Activated gamma-delta T cell (primary cell): ENCODE results near the gene CES1.
"Not testable (repeated sequence)": the region's sequence is repeated elsewhere in the genome, so short reads cannot be mapped to it uniquely, and the experiment has no call there.

ENCODE experiments used
- DNase-seq: peaks from one replicate; lab custom pipeline; 2025; lab: John Stamatoyannopoulos, UW

The CES1 gene

DNA sequence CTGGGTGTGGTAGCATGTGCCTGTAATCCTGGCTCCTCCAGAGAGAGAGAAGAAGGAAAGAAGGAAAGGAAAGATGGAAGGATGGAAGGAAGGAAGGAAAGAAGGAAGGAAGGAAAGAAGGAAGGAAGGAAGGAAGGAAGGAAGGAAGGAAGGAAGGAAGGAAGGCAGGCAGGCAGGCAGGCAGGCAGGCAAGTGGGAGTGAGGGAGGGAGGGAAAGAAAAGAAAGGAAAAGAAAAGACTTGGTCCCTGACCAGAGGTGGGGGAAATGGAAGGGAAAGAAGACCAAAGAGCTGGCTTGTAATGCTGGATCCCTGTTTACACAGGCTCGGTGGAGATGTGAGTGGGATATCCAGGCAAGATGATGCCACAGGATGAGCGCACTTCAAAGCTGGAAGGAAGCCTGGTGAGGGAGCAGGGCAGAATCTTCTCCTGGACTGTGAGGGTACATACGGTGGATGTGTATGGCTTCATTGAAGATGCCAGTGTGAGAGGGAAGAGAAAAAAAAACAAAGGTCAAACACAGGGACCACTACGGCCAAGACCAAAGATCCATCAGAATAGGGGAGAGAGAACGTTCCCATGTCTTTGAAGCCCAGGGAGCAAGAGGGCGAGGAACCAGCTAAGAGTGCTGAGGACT lies 2.1 kb downstream of the CES1 start:
- DNase-seq: no peak

DNA sequence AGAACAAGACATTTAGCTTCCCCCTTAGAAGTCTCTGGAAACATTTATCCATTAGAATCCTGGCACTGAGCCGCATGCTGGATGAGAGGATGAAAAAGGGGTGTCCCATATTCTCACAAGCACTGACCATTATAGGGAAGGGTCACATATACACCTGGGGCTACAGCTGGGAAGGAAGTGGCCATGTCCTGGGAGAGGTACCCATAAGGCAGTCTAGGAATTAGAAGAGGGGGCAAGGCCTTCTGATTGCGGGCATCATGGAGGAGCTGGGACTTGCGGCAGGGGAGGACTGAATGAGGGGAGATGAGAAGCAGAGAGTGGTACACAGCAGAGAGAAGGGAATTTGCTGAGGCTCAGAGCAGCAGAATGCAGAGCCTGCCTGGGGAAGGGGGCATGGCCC lies 3.7 kb downstream of the CES1 start:
- not testable (repeated sequence) for DNase-seq

DNA sequence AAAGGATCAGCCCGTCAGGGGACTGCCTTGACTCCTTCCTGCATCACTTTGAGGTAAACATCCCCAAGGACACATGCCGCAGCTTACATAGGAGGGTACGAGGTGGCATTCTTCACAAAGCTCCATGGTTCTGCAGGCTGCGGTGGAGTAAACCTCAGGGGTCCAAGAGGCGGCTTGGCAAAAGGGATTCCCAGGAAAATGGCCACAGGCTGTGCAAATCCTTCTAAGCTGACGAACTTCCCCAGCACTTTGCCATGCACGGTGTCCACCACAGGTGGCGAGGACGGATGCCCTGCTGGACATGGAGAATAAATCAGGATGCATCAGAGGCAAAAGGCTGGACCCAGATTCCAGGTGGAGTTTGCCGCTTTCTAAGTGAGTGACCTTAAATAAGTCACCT lies 4.2 kb downstream of the CES1 start:
- DNase-seq: no peak

DNA sequence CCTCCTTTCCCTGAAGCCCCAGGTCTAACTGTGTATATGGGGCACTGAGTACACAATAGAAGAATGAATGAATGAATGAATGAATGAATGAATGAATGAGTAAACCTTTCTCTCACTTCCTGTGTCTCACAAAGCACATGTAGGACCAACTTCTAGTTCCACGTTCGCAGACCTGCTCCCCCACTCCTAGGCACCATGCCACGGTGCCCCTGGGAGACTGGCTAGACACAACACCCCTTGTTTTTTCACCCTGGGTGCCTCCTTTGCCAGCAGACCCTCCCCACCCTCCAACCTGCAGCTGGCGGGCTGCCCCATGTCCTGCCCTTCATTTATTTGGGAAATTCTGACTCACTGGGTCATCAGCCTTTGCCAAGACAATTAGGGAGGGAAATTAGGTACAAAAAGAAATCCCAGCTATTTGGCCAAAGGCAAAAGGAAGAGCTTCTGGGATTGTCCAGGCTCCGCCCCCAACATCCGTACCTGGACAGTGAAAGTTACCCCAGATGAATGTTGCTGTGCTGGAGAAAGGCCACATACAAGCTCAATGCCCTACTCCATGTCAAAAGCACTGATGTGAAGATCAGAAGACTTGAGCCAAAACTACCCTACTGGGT lies 7.7 kb downstream of the CES1 start:
- DNase-seq: no peak

DNA sequence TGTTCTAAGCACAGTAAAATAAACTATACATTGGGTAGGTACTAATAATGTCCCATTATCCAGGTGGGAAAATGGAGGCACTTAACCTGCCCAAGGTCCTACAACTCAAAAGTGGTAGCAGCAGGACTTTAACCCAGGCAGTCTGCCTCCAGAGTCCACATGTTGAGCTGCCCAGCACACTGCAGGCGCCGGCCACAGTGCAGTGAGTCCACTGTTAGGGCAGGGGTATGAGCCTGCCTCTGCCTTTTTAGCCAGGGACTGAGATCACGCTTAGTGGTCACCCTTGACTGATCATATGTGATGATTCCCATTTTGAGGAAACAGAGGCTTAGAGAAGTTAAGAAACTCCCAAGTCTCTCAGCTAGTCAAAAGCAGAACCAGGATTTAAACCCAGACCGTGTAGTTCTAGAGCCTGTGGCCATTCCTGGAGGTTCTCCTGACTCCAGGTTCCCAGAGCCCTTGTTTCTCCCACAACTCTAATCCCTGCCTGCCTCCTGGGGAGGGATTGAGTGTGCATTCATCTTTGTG lies 8.4 kb downstream of the CES1 start:
- no peak for DNase-seq

DNA sequence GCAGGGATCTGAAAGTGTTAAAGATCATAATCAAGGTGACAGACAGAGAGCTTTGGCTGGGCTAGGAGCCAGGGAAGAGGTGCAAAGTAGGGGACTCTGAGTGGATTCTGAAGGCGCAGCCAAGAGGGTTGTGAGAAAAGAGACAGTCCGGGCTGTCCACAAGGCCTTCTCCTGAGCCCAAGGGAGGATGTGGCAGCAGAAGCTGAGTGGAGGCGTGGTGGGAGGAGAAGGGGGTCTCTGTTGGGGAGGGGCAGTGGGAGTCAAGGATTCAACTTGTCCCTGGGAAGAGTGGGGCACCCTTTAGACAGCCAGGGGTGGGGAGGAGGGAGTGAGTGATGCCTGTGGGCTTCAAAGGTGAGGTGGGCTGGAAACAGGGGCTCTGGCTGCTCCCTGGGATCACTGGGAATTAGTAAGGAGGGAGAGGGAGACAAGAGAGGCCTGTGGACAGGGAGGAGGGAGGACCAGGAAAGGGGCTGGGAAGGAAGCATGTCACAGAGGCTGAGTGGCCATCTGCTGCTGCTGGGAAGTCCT lies 10.6 kb downstream of the CES1 start:
- DNase-seq: no peak

DNA sequence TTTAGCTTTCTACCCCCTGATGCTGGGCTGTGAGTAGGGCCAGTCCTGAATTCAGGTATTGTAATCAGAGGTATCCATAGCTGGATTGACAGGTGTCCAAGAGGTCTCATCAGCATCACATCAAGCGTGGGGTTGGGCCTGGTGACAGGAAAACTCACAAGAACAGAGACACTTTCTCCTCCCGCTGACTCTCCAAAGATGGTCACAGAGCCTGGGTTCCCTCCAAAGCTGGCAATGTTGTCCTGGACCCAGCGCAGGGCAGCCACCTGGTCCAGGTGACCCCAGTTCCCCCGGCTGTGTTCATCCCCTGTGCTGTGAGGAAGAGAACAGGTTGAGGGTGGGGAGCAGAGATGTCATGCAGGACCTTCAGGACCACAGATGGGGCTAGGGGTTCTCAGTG lies 11.7 kb downstream of the CES1 start:
- no peak for DNase-seq

DNA sequence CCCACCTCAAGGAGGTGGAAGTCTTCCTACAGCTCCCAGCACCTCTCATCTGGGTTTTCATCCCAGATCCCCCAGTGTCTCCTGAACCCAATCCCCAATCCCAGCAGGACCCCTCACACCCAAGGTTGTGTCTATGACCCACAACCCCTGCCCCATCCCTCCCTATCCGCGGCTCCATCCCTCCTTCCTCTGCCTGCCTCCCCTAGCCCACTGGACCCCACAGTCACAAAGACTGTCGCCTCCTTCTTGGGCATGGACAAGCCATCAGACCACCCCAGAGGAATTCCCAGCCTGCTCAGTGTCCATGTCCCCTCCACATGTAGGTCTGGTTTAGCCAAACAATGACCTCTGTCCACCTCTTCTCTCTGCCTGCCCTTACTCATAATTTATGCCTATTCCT lies 12.3 kb downstream of the CES1 start:
- no peak for DNase-seq

DNA sequence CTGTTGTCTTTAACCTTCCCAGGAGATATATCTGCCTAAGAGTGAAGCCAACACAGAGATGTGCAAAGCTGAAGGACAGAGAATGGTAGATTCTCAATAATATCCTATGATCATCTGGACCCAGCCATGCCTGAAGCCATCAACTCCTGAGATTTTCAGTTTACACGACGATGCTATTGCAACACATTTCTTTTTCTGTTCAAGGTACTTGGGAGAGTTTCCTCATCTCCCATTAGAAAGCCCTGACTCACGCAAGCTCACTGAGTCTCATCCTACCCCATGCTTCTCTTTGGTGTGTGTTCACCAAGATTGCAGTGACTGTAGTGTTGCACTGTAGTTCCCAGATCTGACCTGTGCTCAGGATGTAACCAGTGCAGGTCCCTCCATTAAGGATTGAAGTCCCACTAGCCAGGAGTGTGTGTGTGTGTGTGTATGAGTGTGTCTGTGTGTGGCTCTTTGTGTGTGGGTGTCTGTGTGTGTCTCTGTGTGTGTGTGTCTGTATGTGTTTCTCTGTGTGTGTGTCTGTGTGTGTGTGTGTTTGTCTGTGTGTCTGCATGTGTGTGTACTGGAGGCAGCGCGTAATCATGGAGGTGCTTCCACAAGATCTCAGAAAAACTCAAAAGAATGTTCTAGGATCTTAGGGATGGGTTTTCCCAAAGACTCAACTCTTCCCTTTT lies 15.5 kb downstream of the CES1 start:
- no peak for DNase-seq

DNA sequence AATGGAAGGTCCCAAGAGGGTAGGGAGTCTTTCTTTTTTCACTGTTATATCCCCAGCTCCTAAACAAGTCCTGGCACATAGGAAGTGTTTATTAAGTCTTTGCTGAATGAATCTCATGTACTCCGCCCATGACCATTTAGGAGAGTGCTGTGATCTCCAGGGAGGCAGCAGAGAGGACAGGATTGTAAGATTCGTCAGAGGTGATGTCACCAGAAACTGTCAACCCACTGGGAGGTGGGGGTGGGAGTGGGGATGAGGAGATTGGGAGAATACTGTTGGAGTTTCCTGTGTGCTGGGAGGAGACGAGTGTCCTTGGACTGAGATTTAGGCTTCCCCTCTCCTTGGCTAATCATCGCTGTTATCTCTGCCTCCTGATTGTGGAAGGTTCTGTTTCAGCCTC lies 16.7 kb downstream of the CES1 start:
- not testable (repeated sequence) for DNase-seq

DNA sequence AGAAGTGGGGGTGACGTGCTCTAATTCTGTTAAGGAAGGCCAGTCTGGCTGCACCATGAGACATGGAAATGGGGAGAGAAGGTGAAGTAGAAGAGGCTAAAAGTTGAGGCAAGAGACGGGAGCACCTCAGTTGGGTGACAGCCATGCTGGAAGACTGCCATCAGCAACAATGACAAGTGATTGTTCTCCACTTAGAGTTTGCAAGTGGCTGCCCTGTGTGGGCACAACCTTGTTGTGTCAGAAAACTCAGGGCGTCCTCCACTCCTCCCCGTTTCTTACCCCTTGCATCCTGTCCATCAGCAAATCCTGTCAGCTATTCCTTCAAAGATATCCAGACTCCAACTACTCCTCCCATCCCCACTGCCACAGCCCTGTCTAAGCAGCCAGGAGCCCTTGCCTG lies 17.6 kb downstream of the CES1 start:
- no peak for DNase-seq

DNA sequence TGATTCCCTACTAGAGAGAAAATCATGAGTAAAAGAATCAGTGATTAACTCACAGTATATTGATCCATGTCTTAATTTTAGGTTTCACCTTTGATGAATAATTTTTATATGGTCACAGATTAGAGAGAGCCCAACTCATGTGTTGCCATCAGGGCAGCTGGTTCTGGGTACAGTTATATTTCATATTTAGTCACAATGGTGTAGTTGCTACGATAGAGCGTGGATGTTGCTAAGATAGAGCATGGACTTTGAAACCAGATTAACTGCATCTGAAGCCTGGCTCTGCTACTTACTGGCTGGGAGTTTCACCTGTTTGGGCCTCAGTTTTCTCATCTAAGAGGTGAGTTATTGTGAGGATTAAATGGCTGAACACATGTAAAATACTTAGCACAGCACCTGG lies 18.7 kb downstream of the CES1 start:
- not testable (repeated sequence) for DNase-seq

DNA sequence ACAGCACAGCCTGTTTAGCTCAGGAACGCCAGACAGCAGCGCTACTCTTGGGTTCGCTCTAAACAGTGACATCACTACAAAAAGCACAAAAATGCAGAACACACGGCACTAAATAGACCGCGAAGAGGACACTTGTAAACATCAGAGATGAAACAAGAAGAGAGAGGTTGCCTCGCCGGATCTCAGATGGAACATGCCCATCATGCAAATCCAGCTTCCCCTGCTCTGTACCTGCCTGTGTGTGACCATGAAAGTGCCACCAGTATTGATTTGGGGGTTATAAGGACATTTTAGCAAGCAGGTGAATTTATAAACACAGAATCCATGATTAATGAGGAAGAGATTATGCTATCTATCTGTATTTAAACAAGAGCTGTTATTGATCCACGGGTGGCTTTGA lies 19.2 kb downstream of the CES1 start:
- not testable (repeated sequence) for DNase-seq

DNA sequence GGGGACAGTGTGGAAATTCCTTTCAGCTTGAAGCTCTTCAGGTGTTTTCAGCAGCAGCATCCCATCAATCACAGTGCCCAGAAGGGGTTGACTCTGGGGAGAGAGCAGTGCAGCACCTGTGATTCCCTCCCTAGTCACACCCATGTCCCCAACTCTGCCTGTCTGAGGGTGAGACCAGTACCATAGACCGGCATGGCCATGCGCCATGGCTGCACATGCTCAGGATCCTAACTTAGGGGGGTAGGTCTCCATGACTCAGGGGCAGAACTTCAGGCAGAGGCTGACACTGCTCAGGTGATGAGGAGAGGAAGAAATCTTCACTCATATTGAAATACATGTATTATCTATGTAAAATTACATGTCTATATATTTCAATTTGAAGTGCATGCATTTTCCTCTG lies 19.9 kb downstream of the CES1 start:
- DNase-seq: no peak

DNA sequence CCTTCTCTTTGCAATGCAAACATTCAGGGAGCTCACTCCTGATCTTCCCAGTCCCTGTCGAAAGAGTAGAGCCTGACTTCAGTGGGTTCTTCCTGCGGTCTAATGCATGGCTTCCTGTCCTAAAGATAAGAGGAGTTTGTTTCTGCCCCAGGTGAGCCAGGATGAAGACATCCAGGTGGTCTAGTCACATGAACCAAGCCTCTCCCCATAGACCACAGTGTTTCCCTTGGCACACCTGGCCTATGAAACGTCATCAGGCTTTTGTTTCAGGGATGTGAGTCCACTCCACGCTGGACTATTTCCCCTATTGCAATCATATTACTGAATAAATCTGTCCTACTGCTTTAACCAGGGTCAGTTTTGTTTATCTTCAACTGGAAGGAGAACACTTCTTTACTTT lies 21.1 kb downstream of the CES1 start:
- DNase-seq: no peak

DNA sequence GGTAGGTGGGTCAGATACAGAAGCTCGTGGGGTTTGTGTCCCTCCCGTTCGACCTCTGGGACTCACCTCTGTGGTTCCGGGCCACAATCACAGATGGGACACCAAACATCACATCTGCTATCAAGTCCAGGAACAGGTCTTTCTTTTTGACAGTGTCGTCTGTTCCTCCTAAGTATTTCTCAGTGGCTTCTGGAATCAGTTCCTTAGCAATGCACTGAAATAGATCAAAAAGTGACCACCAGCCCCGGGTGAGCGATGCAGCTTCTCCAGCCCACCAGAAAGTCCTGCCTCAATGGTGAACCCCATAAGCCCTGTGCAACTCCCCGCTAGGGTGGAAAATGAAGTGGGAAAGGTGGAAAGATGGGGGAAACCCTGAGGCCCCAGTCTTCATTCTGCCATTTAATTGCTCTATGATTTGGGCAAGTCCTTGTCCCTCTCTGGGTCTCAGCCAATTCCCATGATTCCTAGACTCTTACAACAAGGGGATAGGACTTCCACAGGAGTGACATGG lies 22.4 kb downstream of the CES1 start:
- no peak for DNase-seq

DNA sequence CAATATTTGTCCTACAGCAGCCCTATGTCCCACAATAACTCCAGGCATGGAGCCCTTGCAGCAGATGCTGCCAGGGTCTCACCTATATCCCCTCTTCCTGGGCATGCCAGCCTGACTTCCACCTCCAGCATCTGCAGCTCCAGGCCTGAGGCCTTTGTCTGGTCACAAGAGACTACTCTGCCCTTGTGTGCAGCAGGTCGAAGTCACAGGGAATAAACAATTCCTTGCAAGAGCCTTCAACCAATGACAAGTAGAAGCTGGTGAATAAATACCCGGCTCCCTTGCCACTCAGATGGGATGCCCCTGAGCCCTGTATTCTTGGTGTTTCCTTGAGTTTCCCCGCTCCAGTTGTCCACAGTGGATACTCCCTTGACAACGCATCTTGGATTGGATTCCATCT lies 23.0 kb downstream of the CES1 start:
- DNase-seq: no peak

DNA sequence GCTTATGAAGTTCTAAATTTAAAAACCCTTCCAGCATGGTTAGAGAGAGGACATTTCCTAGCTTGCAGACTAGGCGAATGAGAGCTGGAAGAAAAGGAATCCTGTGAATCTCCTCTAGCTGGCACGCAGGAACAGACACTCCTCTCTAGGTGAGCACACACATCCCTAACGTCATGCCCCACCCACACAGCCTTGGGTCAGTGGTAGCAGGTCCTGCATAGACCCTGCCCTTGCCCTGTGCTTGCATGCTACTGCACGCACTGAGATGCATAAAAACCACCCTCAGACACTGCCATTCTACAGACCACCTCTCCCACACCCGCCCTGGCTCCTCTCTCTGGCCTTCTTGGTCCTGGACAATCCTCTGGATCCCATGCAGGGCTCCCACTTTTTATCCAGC lies 23.5 kb downstream of the CES1 start:
- no peak for DNase-seq

DNA sequence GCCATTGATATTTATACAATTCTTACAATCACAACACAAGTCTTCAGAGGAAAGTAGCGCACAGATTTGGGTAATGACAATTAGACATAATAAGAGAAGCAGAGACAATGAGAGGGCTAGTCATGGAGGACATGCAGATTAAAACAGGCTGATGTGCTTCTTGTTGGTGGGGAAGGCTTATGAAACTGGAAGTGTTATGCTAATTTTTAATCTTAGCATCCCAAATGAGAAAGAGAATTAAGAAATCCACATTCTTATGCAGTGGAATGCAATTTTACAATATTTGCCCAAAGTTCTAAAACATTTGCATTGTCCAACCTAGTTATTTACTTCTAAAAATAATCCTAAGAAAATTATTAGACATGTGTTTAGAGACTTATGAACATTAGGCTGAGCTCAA lies 24.6 kb downstream of the CES1 start:
- not testable (repeated sequence) for DNase-seq

DNA sequence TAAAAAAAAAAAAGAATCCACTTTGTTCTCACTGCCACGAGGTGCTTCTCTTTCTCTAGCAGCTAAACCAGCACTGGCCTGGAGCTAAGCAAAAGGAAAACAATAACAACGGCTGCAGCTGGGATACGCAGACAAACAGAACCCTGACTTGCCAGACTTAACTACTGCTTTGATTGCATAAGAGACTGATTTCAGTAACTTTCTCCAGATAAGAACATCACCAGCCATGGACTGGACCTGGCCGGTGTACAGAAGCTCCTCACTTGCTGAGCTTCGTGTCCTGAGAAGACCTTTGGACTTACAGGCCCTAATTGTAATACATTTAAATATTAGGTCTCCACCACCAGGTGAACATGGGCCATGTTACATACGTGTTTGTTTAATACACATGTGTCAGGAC lies 27.8 kb downstream of the CES1 start:
- not testable (repeated sequence) for DNase-seq

DNA sequence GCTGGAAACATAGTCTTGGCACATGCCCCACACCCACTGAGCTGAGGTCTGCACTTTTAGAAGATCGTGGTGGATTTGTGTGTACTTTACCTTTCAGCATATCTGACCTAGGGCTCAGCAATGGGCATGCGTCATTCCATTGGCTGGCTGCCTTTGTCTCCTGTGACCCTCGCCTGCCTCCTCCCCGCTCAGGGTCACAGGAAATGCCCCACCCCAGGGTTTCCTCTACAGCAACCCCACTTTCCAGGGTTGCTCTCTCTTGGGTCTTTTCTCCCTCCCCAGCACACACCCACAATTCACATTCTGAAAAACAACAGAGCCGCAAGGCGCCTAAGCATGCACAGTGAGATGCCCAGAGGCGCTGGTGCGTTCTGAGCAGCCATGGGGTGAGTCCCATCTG lies 29.2 kb downstream of the CES1 start:
- not testable (repeated sequence) for DNase-seq

DNA sequence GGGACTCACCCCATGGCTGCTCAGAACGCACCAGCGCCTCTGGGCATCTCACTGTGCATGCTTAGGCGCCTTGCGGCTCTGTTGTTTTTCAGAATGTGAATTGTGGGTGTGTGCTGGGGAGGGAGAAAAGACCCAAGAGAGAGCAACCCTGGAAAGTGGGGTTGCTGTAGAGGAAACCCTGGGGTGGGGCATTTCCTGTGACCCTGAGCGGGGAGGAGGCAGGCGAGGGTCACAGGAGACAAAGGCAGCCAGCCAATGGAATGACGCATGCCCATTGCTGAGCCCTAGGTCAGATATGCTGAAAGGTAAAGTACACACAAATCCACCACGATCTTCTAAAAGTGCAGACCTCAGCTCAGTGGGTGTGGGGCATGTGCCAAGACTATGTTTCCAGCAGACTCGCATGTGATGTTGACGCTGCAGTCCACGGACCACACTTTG lies 39.9 kb downstream of the CES1 start:
- DNase-seq: not testable (repeated sequence)

DNA sequence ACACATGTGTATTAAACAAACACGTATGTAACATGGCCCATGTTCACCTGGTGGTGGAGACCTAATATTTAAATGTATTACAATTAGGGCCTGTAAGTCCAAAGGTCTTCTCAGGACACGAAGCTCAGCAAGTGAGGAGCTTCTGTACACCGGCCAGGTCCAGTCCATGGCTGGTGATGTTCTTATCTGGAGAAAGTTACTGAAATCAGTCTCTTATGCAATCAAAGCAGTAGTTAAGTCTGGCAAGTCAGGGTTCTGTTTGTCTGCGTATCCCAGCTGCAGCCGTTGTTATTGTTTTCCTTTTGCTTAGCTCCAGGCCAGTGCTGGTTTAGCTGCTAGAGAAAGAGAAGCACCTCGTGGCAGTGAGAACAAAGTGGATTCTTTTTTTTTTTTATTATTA lies 41.4 kb downstream of the CES1 start:
- DNase-seq: not testable (repeated sequence)
